Mucosa of descending colon (tissue), 3 donors: ENCODE data around the gene AKAP7. TPM values are rescaled to one million over a fixed set of nuclear protein-coding genes. Genes with fewer than 3 reads are reported as not detected.

Experiments
- ATAC-seq: fragments of 200-7000 bp; cut with Tn5 transposase; one replicate; pipeline ENCODE4 v1.9.1; 2020; ENCODE audit warnings: mild to moderate bottlenecking, moderate library complexity
- DNase-seq, 3 donors: peaks; one replicate each; pipeline ENCODE4 v3.0.0-alpha.2; 2020
- H3K36me3 ChIP-seq: fragments of 200-600 bp; one replicate; pipeline ENCODE4 v1.8.0; 2021; ENCODE audit warnings: low read depth, mild to moderate bottlenecking
- H3K4me1 ChIP-seq: fragments of 200-600 bp; one replicate; pipeline ENCODE4 v1.8.0; 2021; ENCODE audit warnings: low read depth, mild to moderate bottlenecking
- H3K4me3 ChIP-seq: fragments of 200-600 bp; one replicate; pipeline ENCODE4 v1.8.0; 2021; ENCODE audit warnings: mild to moderate bottlenecking
- H3K9me3 ChIP-seq: fragments of 200-600 bp; one replicate; pipeline ENCODE4 v1.8.0; 2021; ENCODE audit warnings: mild to moderate bottlenecking
- CTCF ChIP-seq: fragments of 200-600 bp; IDR thresholded peaks from one replicate; pipeline ENCODE4 v1.8.0; 2022; ENCODE audit warnings: antibody characterized with exemption, mild to moderate bottlenecking
- intact Hi-C, 2 donors: fragments of 100-400 bp; cut with DNase I in 1 of 2; cut with micrococcal nuclease in 1 of 2; formaldehyde crosslinking; loops; one replicate each; pipeline versions ENCODE4 v1.11.0 to v1.11.1; 2022; cut with DNase I, micrococcal nuclease
- total RNA-seq, 3 donors: library from RNA; stranded (reverse); fragmentation: NEBNext Ultra II Directional in 2 of 3; extraction: Animal tissue kit (Norgen Biotek cat#: 25700) in 2 of 3; gene quantifications; one replicate each; pipeline versions ENCODE4 v1.2.1 to v1.2.4, GENCODE V29; 2021 to 2023
- donor health status: DM: no; HTN: no; CAD: no; lungs with moderate emphysema.
- donor health status: DM: no; HTN: no; CAD: no.
- donor health status: DM: no; HTN: yes; CAD: no.

The AKAP7 gene
- total RNA-seq, 3 donors from 2014 or later = 13.0 to 21.9 (median 15.3) TPM

- no peaks in the 10 kb centered on the region for H3K9me3 ChIP-seq
- TF ChIP-seq CTCF = no peak
- intact Hi-C loops = no loop called here
- DNase-seq = no peak
- H3K4me1 ChIP-seq = no peaks in the 10 kb centered on the region
- H3K4me3 ChIP-seq = no peak overlapping the region
- peak; percentile 26 for ATAC-seq
- H3K36me3 ChIP-seq = no peaks in the 10 kb centered on the region
These were observed 48.3 kb downstream of the AKAP7 start for GRCh38 chr6:131183427-131184095.

- H3K4me1 ChIP-seq = no peaks in the 10 kb centered on the region
- no peak for TF ChIP-seq CTCF
- H3K9me3 ChIP-seq = peaks cover 12% of the 10 kb centered on the region
- intact Hi-C loops = no loop called here
- no peak for DNase-seq
- no peaks in the 10 kb centered on the region for H3K36me3 ChIP-seq
- H3K4me3 ChIP-seq = no peak overlapping the region
- ATAC-seq = no peak
These were observed 56.3 kb downstream of the AKAP7 start for GRCh38 chr6:131191590-131191989.

GRCh38 chr6:131197716-131198115 lies 62.4 kb downstream of the AKAP7 start:
- TF ChIP-seq CTCF = no peak
- intact Hi-C loops = no loop called here
- H3K9me3 ChIP-seq = peaks cover 7% of the 10 kb centered on the region
- H3K4me3 ChIP-seq = no peak overlapping the region
- DNase-seq = peak in 1 of 3 donors; percentile 21
- no peaks in the 10 kb centered on the region for H3K36me3 ChIP-seq
- H3K4me1 ChIP-seq = no peaks in the 10 kb centered on the region
- ATAC-seq = no peak

- Histone ChIP-seq H3K4me1 (no peaks in the 10 kb centered on the region), H3K4me3 (no peak overlapping the region), H3K36me3 (no peaks in the 10 kb centered on the region), H3K9me3 (no peaks in the 10 kb centered on the region)
- DNase-seq = peak; percentile 62 to 67 (median 67)
- peak; percentile 59 for TF ChIP-seq CTCF
- peak; percentile 99 for ATAC-seq
- intact Hi-C loops = no loop called here
These were observed 64.5 kb downstream of the AKAP7 start for GRCh38 chr6:131199568-131200272.

- Histone ChIP-seq H3K4me3 (no peak overlapping the region), H3K36me3 (no peaks in the 10 kb centered on the region), H3K9me3 (no peaks in the 10 kb centered on the region), H3K4me1 (no peaks in the 10 kb centered on the region)
- no peak for TF ChIP-seq CTCF
- no peak for DNase-seq
- intact Hi-C loops = no loop called here
- no peak for ATAC-seq
These were observed 70.4 kb downstream of the AKAP7 start for GRCh38 chr6:131205481-131206244.
